ENCODE measurements around the gene PRR15. TPM values are rescaled to one million over a fixed set of nuclear protein-coding genes. Genes with fewer than 3 reads are reported as not detected.

Gene PRR15
- total and polyA plus RNA-seq, 2 donors, result 0.09 to 0.39 TPM

GRCh38 chr7:29588900-29589696 lies 25.5 kb downstream of the PRR15 start:
- WGBS, result 31% methylated on average over 8 of the region's 8 CpGs
- no peaks in the 10 kb centered on the region for H3K36me3 ChIP-seq (ENCODE audit: control insufficient read depth in 2 of 2, insufficient read depth in 2 of 2, low read length in 1 of 2)
- peaks cover 0 to 8% of the 10 kb centered on the region in 2 donors for H3K4me1 ChIP-seq (ENCODE audit: control insufficient read depth in 2 of 2, insufficient read depth in 2 of 2, low read length in 2 of 2)
- no peak overlapping the region for H3K27ac ChIP-seq (ENCODE audit: low read depth in 1 of 2, low read length in 1 of 2)
- H3K9me3 ChIP-seq (ENCODE audit: control insufficient read depth in 2 of 2, insufficient read depth in 1 of 2, low read length in 1 of 2), result no peaks in the 10 kb centered on the region
- peak in 7 of 9 donors; percentile 36 to 72 (median 55) for DNase-seq (ENCODE audit: low read depth in 6 of 9, low spot score in 9 of 9)
- peak overlapping the region in 1 of 2 donors; percentile 36 for H3K4me3 ChIP-seq (ENCODE audit: low read length in 2 of 2)
- no peaks in the 10 kb centered on the region for H3K27me3 ChIP-seq (ENCODE audit: control insufficient read depth in 2 of 2, insufficient read depth in 1 of 2, low read length in 1 of 2)

- H3K9me3 ChIP-seq (ENCODE audit: control insufficient read depth in 2 of 2, insufficient read depth in 1 of 2, low read length in 1 of 2), result no peaks in the 10 kb centered on the region
- no peak for DNase-seq (ENCODE audit: low read depth in 6 of 9, low spot score in 9 of 9)
- H3K27ac ChIP-seq (ENCODE audit: low read depth in 1 of 2, low read length in 1 of 2), result no peak overlapping the region
- H3K4me1 ChIP-seq (ENCODE audit: control insufficient read depth in 2 of 2, insufficient read depth in 2 of 2, low read length in 2 of 2), result peaks cover 0 to 8% of the 10 kb centered on the region in 2 donors
- WGBS, result 94% methylated on average over 2 of the region's 2 CpGs
- H3K4me3 ChIP-seq (ENCODE audit: low read length in 2 of 2), result no peak overlapping the region
- no peaks in the 10 kb centered on the region for H3K27me3 ChIP-seq (ENCODE audit: control insufficient read depth in 2 of 2, insufficient read depth in 1 of 2, low read length in 1 of 2)
- H3K36me3 ChIP-seq (ENCODE audit: control insufficient read depth in 2 of 2, insufficient read depth in 2 of 2, low read length in 1 of 2), result no peaks in the 10 kb centered on the region
These were observed 29.2 kb downstream of the PRR15 start for GRCh38 chr7:29592866-29593265.

- H3K27ac ChIP-seq (ENCODE audit: low read depth in 1 of 2, low read length in 1 of 2), result no peak overlapping the region
- no peaks in the 10 kb centered on the region for H3K27me3 ChIP-seq (ENCODE audit: control insufficient read depth in 2 of 2, insufficient read depth in 1 of 2, low read length in 1 of 2)
- H3K36me3 ChIP-seq (ENCODE audit: control insufficient read depth in 2 of 2, insufficient read depth in 2 of 2, low read length in 1 of 2), result no peaks in the 10 kb centered on the region
- no peak for DNase-seq (ENCODE audit: low read depth in 6 of 9, low spot score in 9 of 9)
- H3K4me3 ChIP-seq (ENCODE audit: low read length in 2 of 2), result no peak overlapping the region
- H3K4me1 ChIP-seq (ENCODE audit: control insufficient read depth in 2 of 2, insufficient read depth in 2 of 2, low read length in 2 of 2), result peaks cover 0 to 7% of the 10 kb centered on the region in 2 donors
- H3K9me3 ChIP-seq (ENCODE audit: control insufficient read depth in 2 of 2, insufficient read depth in 1 of 2, low read length in 1 of 2), result no peaks in the 10 kb centered on the region
These were observed 29.8 kb downstream of the PRR15 start for GRCh38 chr7:29593459-29593858.

- Histone ChIP-seq H3K36me3 (ENCODE audit: control insufficient read depth in 2 of 2, insufficient read depth in 2 of 2, low read length in 1 of 2) (no peaks in the 10 kb centered on the region), H3K4me1 (ENCODE audit: control insufficient read depth in 2 of 2, insufficient read depth in 2 of 2, low read length in 2 of 2) (no peaks in the 10 kb centered on the region), H3K27ac (ENCODE audit: low read depth in 1 of 2, low read length in 1 of 2) (no peak overlapping the region), H3K27me3 (ENCODE audit: control insufficient read depth in 2 of 2, insufficient read depth in 1 of 2, low read length in 1 of 2) (no peaks in the 10 kb centered on the region), H3K4me3 (ENCODE audit: low read length in 2 of 2) (no peak overlapping the region), H3K9me3 (ENCODE audit: control insufficient read depth in 2 of 2, insufficient read depth in 1 of 2, low read length in 1 of 2) (no peaks in the 10 kb centered on the region)
- 98% methylated on average over 3 of the region's 3 CpGs for WGBS
- DNase-seq (ENCODE audit: low read depth in 6 of 9, low spot score in 9 of 9), result no peak
These were observed 33.1 kb downstream of the PRR15 start for GRCh38 chr7:29596593-29597178.

GRCh38 chr7:29597266-29597665 lies 33.6 kb downstream of the PRR15 start:
- H3K36me3 ChIP-seq (ENCODE audit: control insufficient read depth in 2 of 2, insufficient read depth in 2 of 2, low read length in 1 of 2), result no peaks in the 10 kb centered on the region
- H3K27me3 ChIP-seq (ENCODE audit: control insufficient read depth in 2 of 2, insufficient read depth in 1 of 2, low read length in 1 of 2), result no peaks in the 10 kb centered on the region
- whole genome bisulfite sequencing, result 99% methylated on average over 2 of the region's 2 CpGs
- H3K4me1 ChIP-seq (ENCODE audit: control insufficient read depth in 2 of 2, insufficient read depth in 2 of 2, low read length in 2 of 2), result no peaks in the 10 kb centered on the region
- no peak for DNase-seq (ENCODE audit: low read depth in 6 of 9, low spot score in 9 of 9)
- H3K9me3 ChIP-seq (ENCODE audit: control insufficient read depth in 2 of 2, insufficient read depth in 1 of 2, low read length in 1 of 2), result no peaks in the 10 kb centered on the region
- H3K4me3 ChIP-seq (ENCODE audit: low read length in 2 of 2), result no peak overlapping the region
- no peak overlapping the region for H3K27ac ChIP-seq (ENCODE audit: low read depth in 1 of 2, low read length in 1 of 2)

- Histone ChIP-seq H3K4me3 (ENCODE audit: low read length in 2 of 2) (no peak overlapping the region), H3K9me3 (ENCODE audit: control insufficient read depth in 2 of 2, insufficient read depth in 1 of 2, low read length in 1 of 2) (no peaks in the 10 kb centered on the region), H3K4me1 (ENCODE audit: control insufficient read depth in 2 of 2, insufficient read depth in 2 of 2, low read length in 2 of 2) (no peaks in the 10 kb centered on the region), H3K27me3 (ENCODE audit: control insufficient read depth in 2 of 2, insufficient read depth in 1 of 2, low read length in 1 of 2) (no peaks in the 10 kb centered on the region), H3K36me3 (ENCODE audit: control insufficient read depth in 2 of 2, insufficient read depth in 2 of 2, low read length in 1 of 2) (no peaks in the 10 kb centered on the region), H3K27ac (ENCODE audit: low read depth in 1 of 2, low read length in 1 of 2) (no peak overlapping the region)
- no peak for DNase-seq (ENCODE audit: low read depth in 6 of 9, low spot score in 9 of 9)
- whole genome bisulfite sequencing, result 90% methylated on average over 3 of the region's 3 CpGs
These were observed 34.5 kb downstream of the PRR15 start for GRCh38 chr7:29598137-29598536.

- Histone ChIP-seq H3K4me3 (ENCODE audit: low read length in 2 of 2) (no peak overlapping the region), H3K27ac (ENCODE audit: low read depth in 1 of 2, low read length in 1 of 2) (no peak overlapping the region), H3K9me3 (ENCODE audit: control insufficient read depth in 2 of 2, insufficient read depth in 1 of 2, low read length in 1 of 2) (no peaks in the 10 kb centered on the region), H3K4me1 (ENCODE audit: control insufficient read depth in 2 of 2, insufficient read depth in 2 of 2, low read length in 2 of 2) (no peaks in the 10 kb centered on the region), H3K27me3 (ENCODE audit: control insufficient read depth in 2 of 2, insufficient read depth in 1 of 2, low read length in 1 of 2) (no peaks in the 10 kb centered on the region), H3K36me3 (ENCODE audit: control insufficient read depth in 2 of 2, insufficient read depth in 2 of 2, low read length in 1 of 2) (no peaks in the 10 kb centered on the region)
- WGBS, result 91% methylated on average over 8 of the region's 8 CpGs
- DNase-seq (ENCODE audit: low read depth in 6 of 9, low spot score in 9 of 9), result no peak
These were observed 35.0 kb downstream of the PRR15 start for GRCh38 chr7:29598613-29599012.

GRCh38 chr7:29599026-29599425 lies 35.4 kb downstream of the PRR15 start:
- no peak for DNase-seq (ENCODE audit: low read depth in 6 of 9, low spot score in 9 of 9)
- no peaks in the 10 kb centered on the region for H3K27me3 ChIP-seq (ENCODE audit: control insufficient read depth in 2 of 2, insufficient read depth in 1 of 2, low read length in 1 of 2)
- H3K9me3 ChIP-seq (ENCODE audit: control insufficient read depth in 2 of 2, insufficient read depth in 1 of 2, low read length in 1 of 2), result no peaks in the 10 kb centered on the region
- H3K27ac ChIP-seq (ENCODE audit: low read depth in 1 of 2, low read length in 1 of 2), result no peak overlapping the region
- no peak overlapping the region for H3K4me3 ChIP-seq (ENCODE audit: low read length in 2 of 2)
- no peaks in the 10 kb centered on the region for H3K36me3 ChIP-seq (ENCODE audit: control insufficient read depth in 2 of 2, insufficient read depth in 2 of 2, low read length in 1 of 2)
- no peaks in the 10 kb centered on the region for H3K4me1 ChIP-seq (ENCODE audit: control insufficient read depth in 2 of 2, insufficient read depth in 2 of 2, low read length in 2 of 2)
- WGBS, result 94% methylated on average over 2 of the region's 2 CpGs

- Histone ChIP-seq H3K4me1 (ENCODE audit: control insufficient read depth in 2 of 2, insufficient read depth in 2 of 2, low read length in 2 of 2) (no peaks in the 10 kb centered on the region), H3K9me3 (ENCODE audit: control insufficient read depth in 2 of 2, insufficient read depth in 1 of 2, low read length in 1 of 2) (no peaks in the 10 kb centered on the region), H3K27me3 (ENCODE audit: control insufficient read depth in 2 of 2, insufficient read depth in 1 of 2, low read length in 1 of 2) (no peaks in the 10 kb centered on the region), H3K27ac (ENCODE audit: low read depth in 1 of 2, low read length in 1 of 2) (no peak overlapping the region), H3K4me3 (ENCODE audit: low read length in 2 of 2) (no peak overlapping the region), H3K36me3 (ENCODE audit: control insufficient read depth in 2 of 2, insufficient read depth in 2 of 2, low read length in 1 of 2) (no peaks in the 10 kb centered on the region)
- WGBS, result 97% methylated on average over 4 of the region's 4 CpGs
- no peak for DNase-seq (ENCODE audit: low read depth in 6 of 9, low spot score in 9 of 9)
These were observed 37.0 kb downstream of the PRR15 start for GRCh38 chr7:29600661-29601060.
